Measurements from ENCODE around the gene LRP1B. TPM values are rescaled to one million over a fixed set of nuclear protein-coding genes. Genes with fewer than 3 reads are reported as not detected.

LRP1B gene
- total and polyA plus RNA-seq, 2 of the 8 experiments (the other 6 are each of a cell fraction or from before 2014, with no cell fraction given): 0.03 TPM; not detected in 1

DNA sequence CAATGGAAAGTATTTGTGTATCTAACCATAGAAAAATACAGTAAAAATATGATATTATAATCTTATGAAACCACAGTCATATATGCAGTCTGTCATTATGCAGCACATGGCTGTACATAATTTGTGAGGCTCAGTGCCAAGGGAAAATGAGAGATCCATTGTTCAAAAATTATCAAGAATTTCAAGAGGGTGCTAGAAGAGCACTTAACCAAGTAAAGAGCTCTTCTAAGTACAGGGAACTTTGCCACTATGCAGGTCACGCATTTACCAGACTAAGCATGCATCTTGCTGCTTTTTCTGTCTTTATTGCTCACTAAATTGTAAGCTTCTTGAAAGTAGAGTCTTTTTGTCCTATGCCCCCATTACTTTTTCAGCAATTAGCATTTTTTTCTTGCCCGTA is 438.0 kb downstream of the LRP1B start:
- H2BK120ac ChIP-seq (replicated peaks; ENCODE audit: low read depth, low read length): no peak overlapping the region
- WGBS, 2 experiments (ENCODE audit: extremely low coverage in 1 of 2, insufficient coverage in 1 of 2, insufficient read length in 1 of 2, insufficient replicate concordance in 2 of 2, low coverage in 1 of 2, low lambda C conversion rate in 2 of 2, missing lambda C conversion rate in 1 of 2): 94% methylated on average over 2 of the region's 2 CpGs; no CpG with 5 or more reads in 1 of the 2 experiments
- no peaks in the 10 kb centered on the region for H3K79me1 ChIP-seq (ENCODE audit: low read depth, low read length)
- no peak overlapping the region for H2BK20ac ChIP-seq (ENCODE audit: low read length)
- no peak overlapping the region for H3K9ac ChIP-seq (replicated peaks in 1 of 4; ENCODE audit: extremely low read depth in 1 of 4, low read depth in 3 of 4, low read length in 3 of 4)
- FAIRE-seq: no peak
- no peak overlapping the region for H3K23ac ChIP-seq (ENCODE audit: insufficient read length)
- no peak overlapping the region for H3K18ac ChIP-seq (ENCODE audit: extremely low read depth, low read length)
- no peaks in the 10 kb centered on the region for H3K79me2 ChIP-seq (ENCODE audit: control insufficient read depth in 1 of 2, insufficient read depth in 2 of 2, low read length in 2 of 2)
- no peak overlapping the region for H3K56ac ChIP-seq (replicated peaks; ENCODE audit: insufficient read length, low read depth, low read length)
- no peaks in the 10 kb centered on the region for H3K4me1 ChIP-seq (replicated peaks in 1 of 4; ENCODE audit: control insufficient read depth in 3 of 4, insufficient read depth in 4 of 4, low read length in 3 of 4)
- CTCF ChIA-PET (ENCODE audit: partially characterized antibody): no interaction called here
- H4K8ac ChIP-seq (ENCODE audit: extremely low read depth, insufficient read depth, low read length): no peak overlapping the region
- no peaks in the 10 kb centered on the region for H4K20me1 ChIP-seq (replicated peaks in 1 of 2; ENCODE audit: control insufficient read depth in 1 of 2, insufficient read depth in 2 of 2, low read length in 2 of 2)
- H2AFZ ChIP-seq (ENCODE audit: low read length): no peak overlapping the region
- no peak overlapping the region for H4K5ac ChIP-seq (ENCODE audit: insufficient read length, low read depth, low read length)
- H3K36me3 ChIP-seq (ENCODE audit: control insufficient read depth in 2 of 4, insufficient read depth in 4 of 4, low read length in 3 of 4): no peaks in the 10 kb centered on the region
- POLR2A ChIA-PET (ENCODE audit: partially characterized antibody): no interaction called here
- H2BK12ac ChIP-seq (ENCODE audit: low read depth, low read length): no peak overlapping the region
- TF ChIP-seq BCL11A (IDR thresholded peaks at IDR 0.05; ENCODE audit: low read depth in 2 of 2, low read length in 2 of 2): no peak
- TF ChIP-seq CREB1 (IDR thresholded peaks at IDR 0.05): no peak
- no peak for DNase-seq (ENCODE audit: low read depth in 1 of 2, low spot score in 2 of 2)
- H2BK15ac ChIP-seq (ENCODE audit: low read length): no peak overlapping the region
- H3K4ac ChIP-seq (replicated peaks; ENCODE audit: insufficient read length, low read depth, low read length): no peak overlapping the region
- H3K14ac ChIP-seq (ENCODE audit: insufficient read length): no peak overlapping the region
- H3K27me3 ChIP-seq (replicated peaks in 1 of 4; ENCODE audit: control insufficient read depth in 3 of 4, extremely low read depth in 1 of 4, insufficient read depth in 3 of 4, low read length in 3 of 4): no peaks in the 10 kb centered on the region
- H3K4me2 ChIP-seq (ENCODE audit: insufficient read depth in 1 of 2, low read depth in 2 of 2, low read length in 2 of 2): no peak overlapping the region
- no peaks in the 10 kb centered on the region for H3K23me2 ChIP-seq (ENCODE audit: low read depth, low read length)
- H3K27ac ChIP-seq (ENCODE audit: low read depth, low read length): no peak overlapping the region
- H3K4me3 ChIP-seq (ENCODE audit: extremely low read depth in 1 of 4, insufficient read depth in 2 of 4, low read depth in 3 of 4, low read length in 4 of 4): no peak overlapping the region
- peaks cover 0 to 3% of the 10 kb centered on the region in 2 experiments; a peak in 1 of 4 replicates for H3K9me3 ChIP-seq (ENCODE audit: insufficient read depth in 2 of 2, low read depth in 1 of 2, low read length in 1 of 2)
- H2AK5ac ChIP-seq (ENCODE audit: low read depth, low read length): no peak overlapping the region
- no peak overlapping the region for H4K91ac ChIP-seq (replicated peaks; ENCODE audit: insufficient read length, low read length)
- H2BK5ac ChIP-seq (ENCODE audit: low read depth, low read length): no peak overlapping the region

All from H1 (cell line).